HL-60 (cell line): ENCODE results near the gene ANK3.

ENCODE experiments used
- GABPA ChIP-seq: IDR thresholded peaks from 2 replicates; pipeline ENCODE4 v1.6.1; 2012; ENCODE audit warnings: low read depth
- TF ChIP-seq, protein P1 (sequence below): IDR thresholded peaks from one replicate; pipeline ENCODE4 v1.5.1; 2011; ENCODE audit warnings: low read length, control low read depth, inconsistent platforms; ENCODE audit not compliant: insufficient read depth

DNA sequence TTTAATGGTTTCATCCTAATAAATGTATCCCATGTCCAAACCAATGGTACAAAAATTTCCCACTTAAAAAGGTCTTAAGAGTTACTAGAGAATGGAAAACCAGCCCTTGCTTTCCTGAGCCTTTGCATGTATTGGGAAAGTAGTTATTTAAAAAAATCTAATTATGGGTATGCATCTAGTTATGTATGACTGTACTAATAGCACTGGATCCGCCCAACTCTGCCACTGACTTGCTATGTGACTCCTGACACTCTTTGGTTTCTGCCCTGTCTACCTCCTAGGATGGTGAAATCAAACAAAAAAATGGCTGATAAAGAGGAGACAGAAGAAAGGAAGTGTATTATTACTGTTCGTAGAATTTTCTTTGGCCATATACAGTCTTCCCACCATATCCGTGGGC is 372.9 kb downstream of the ANK3 start:
- TF ChIP-seq GABPA, result no peak
- TF ChIP-seq, protein P1, sequence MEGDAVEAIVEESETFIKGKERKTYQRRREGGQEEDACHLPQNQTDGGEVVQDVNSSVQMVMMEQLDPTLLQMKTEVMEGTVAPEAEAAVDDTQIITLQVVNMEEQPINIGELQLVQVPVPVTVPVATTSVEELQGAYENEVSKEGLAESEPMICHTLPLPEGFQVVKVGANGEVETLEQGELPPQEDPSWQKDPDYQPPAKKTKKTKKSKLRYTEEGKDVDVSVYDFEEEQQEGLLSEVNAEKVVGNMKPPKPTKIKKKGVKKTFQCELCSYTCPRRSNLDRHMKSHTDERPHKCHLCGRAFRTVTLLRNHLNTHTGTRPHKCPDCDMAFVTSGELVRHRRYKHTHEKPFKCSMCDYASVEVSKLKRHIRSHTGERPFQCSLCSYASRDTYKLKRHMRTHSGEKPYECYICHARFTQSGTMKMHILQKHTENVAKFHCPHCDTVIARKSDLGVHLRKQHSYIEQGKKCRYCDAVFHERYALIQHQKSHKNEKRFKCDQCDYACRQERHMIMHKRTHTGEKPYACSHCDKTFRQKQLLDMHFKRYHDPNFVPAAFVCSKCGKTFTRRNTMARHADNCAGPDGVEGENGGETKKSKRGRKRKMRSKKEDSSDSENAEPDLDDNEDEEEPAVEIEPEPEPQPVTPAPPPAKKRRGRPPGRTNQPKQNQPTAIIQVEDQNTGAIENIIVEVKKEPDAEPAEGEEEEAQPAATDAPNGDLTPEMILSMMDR, result no peak
